ENCODE data around the gene USP48. TPM values are rescaled to one million over a fixed set of nuclear protein-coding genes. Genes with fewer than 3 reads are reported as not detected.

Gene USP48
- total and polyA plus RNA-seq, 2 of the 8 experiments (the other 6 are each of a cell fraction or from before 2014, with no cell fraction given) = 12.8 to 83.5 TPM

DNA sequence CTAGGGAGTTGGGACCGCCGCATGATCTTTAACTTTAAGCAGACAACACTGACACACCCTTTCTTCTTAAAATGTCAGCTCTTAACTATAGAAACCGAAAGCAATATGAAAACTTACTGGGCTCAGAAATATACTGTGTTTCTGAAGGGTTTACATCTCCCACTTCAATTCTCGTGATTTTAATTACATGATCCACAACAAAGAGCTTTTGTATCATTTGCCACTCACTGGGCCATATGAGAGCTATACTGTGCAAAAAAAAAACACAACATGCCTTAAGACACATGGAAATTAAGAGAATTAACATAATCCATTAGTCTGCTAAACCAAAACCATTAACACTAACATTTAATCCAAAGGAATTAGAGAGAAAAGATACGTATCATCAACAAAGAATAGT is 78.8 kb downstream of the USP48 start:
- Histone ChIP-seq H3K4me1 (replicated peaks in 1 of 4; ENCODE audit: control insufficient read depth in 3 of 4, insufficient read depth in 4 of 4, low read length in 3 of 4) (peaks cover 2 to 9% (median 5%) of the 10 kb centered on the region in 4 experiments; a peak in 4 of 7 replicates), H4K20me1 (replicated peaks in 1 of 2; ENCODE audit: control insufficient read depth in 1 of 2, insufficient read depth in 2 of 2, low read length in 2 of 2) (peaks cover 0 to 3% of the 10 kb centered on the region in 2 experiments), H3K23me2 (ENCODE audit: low read depth, low read length) (no peaks in the 10 kb centered on the region), H2AK5ac (ENCODE audit: low read depth, low read length) (no peak overlapping the region), H3K9me3 (ENCODE audit: insufficient read depth in 2 of 2, low read depth in 1 of 2, low read length in 1 of 2) (no peaks in the 10 kb centered on the region), H4K91ac (replicated peaks; ENCODE audit: insufficient read length, low read length) (no peak overlapping the region), H3K4me3 (ENCODE audit: extremely low read depth in 1 of 4, insufficient read depth in 2 of 4, low read depth in 3 of 4, low read length in 4 of 4) (no peak overlapping the region), H4K5ac (ENCODE audit: insufficient read length, low read depth, low read length) (no peak overlapping the region), H3K56ac (replicated peaks; ENCODE audit: insufficient read length, low read depth, low read length) (no peak overlapping the region), H3K27ac (ENCODE audit: low read depth, low read length) (no peak overlapping the region), H3K23ac (ENCODE audit: insufficient read length) (no peak overlapping the region), H2AFZ (ENCODE audit: low read length) (no peak overlapping the region), H3K4ac (replicated peaks; ENCODE audit: insufficient read length, low read depth, low read length) (no peak overlapping the region), H2BK5ac (ENCODE audit: low read depth, low read length) (no peak overlapping the region), H3K79me1 (ENCODE audit: low read depth, low read length) (no peaks in the 10 kb centered on the region; the same call in 1 of the 2 replicates), H3K79me2 (ENCODE audit: control insufficient read depth in 1 of 2, insufficient read depth in 2 of 2, low read length in 2 of 2) (no peaks in the 10 kb centered on the region), H4K8ac (ENCODE audit: extremely low read depth, insufficient read depth, low read length) (no peak overlapping the region), H2BK15ac (ENCODE audit: low read length) (no peak overlapping the region), H3K18ac (ENCODE audit: extremely low read depth, low read length) (no peak overlapping the region), H3K9ac (replicated peaks in 1 of 4; ENCODE audit: extremely low read depth in 1 of 4, low read depth in 3 of 4, low read length in 3 of 4) (no peak overlapping the region), H2BK12ac (ENCODE audit: low read depth, low read length) (no peak overlapping the region), H2BK120ac (replicated peaks; ENCODE audit: low read depth, low read length) (no peak overlapping the region), H3K4me2 (ENCODE audit: insufficient read depth in 1 of 2, low read depth in 2 of 2, low read length in 2 of 2) (no peak overlapping the region), H3K36me3 (ENCODE audit: control insufficient read depth in 2 of 4, insufficient read depth in 4 of 4, low read length in 3 of 4) (peaks cover 4 to 49% (median 28%) of the 10 kb centered on the region in 4 experiments; a peak in 7 of 8 replicates), H2BK20ac (ENCODE audit: low read length) (no peak overlapping the region), H3K14ac (ENCODE audit: insufficient read length) (no peak overlapping the region), H3K27me3 (replicated peaks in 1 of 4; ENCODE audit: control insufficient read depth in 3 of 4, extremely low read depth in 1 of 4, insufficient read depth in 3 of 4, low read length in 3 of 4) (no peaks in the 10 kb centered on the region)
- no peak for TF ChIP-seq JUN (IDR thresholded peaks at IDR 0.05; ENCODE audit: low read depth, low read length)
- no peak for TF ChIP-seq ZNF274 (IDR thresholded peaks at IDR 0.05; ENCODE audit: borderline replicate concordance, extremely low read depth, low read length)
- no peak for TF ChIP-seq SIN3A (conservative IDR thresholded peaks at IDR 0.05 in 1 of 2, IDR thresholded peaks at IDR 0.05 in 1 of 2; ENCODE audit: low read depth in 1 of 2, low read length in 2 of 2)
- no peak for TF ChIP-seq TCF12 (IDR thresholded peaks at IDR 0.05; ENCODE audit: low read depth, low read length)
- POLR2A ChIA-PET (ENCODE audit: partially characterized antibody) = interaction anchor here (1.7 kb wide), 1 partner anchor 78 kb away, joined by 6 read pairs; the partner anchor contains the start of gene USP48
- 91% methylated on average over 5 of the region's 5 CpGs; no CpG with 5 or more reads in 1 of the 2 experiments for WGBS, 2 experiments (ENCODE audit: extremely low coverage in 1 of 2, insufficient coverage in 1 of 2, insufficient read length in 1 of 2, insufficient replicate concordance in 2 of 2, low coverage in 1 of 2, low lambda C conversion rate in 2 of 2, missing lambda C conversion rate in 1 of 2)
- FAIRE-seq (no peak), DNase-seq (ENCODE audit: low read depth in 1 of 2, low spot score in 2 of 2) (no peak)
- CTCF ChIA-PET (ENCODE audit: partially characterized antibody) = interaction anchor here (0.8 to 2.6 kb wide), 9 partner anchors 10 to 261 kb away, joined by 3 to 13 read pairs (median 4); no protein-coding TSS in a partner anchor
